ENCODE data around the gene CSTF2.
A peak's percentile ranks its signal among the peaks of the same experiment; 100 is the strongest.
"Not testable (repeated sequence)": the region's sequence is repeated elsewhere in the genome, so short reads cannot be mapped to it uniquely, and the experiment has no call there.

CSTF2 gene, protein sequence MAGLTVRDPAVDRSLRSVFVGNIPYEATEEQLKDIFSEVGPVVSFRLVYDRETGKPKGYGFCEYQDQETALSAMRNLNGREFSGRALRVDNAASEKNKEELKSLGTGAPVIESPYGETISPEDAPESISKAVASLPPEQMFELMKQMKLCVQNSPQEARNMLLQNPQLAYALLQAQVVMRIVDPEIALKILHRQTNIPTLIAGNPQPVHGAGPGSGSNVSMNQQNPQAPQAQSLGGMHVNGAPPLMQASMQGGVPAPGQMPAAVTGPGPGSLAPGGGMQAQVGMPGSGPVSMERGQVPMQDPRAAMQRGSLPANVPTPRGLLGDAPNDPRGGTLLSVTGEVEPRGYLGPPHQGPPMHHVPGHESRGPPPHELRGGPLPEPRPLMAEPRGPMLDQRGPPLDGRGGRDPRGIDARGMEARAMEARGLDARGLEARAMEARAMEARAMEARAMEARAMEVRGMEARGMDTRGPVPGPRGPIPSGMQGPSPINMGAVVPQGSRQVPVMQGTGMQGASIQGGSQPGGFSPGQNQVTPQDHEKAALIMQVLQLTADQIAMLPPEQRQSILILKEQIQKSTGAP

GRCh38 chrX:100819837-100820666 is at the start of gene CSTF2:
Gene CSTF2 (plus strand): TSS chrX:100820391. CDS start chrX:100820417, 26 bp downstream.
- peak; percentile 20 for DNase-seq

GRCh38 chrX:100796371-100796770 is 23.8 kb upstream of the CSTF2 start:
- not testable (repeated sequence) for DNase-seq

DNA sequence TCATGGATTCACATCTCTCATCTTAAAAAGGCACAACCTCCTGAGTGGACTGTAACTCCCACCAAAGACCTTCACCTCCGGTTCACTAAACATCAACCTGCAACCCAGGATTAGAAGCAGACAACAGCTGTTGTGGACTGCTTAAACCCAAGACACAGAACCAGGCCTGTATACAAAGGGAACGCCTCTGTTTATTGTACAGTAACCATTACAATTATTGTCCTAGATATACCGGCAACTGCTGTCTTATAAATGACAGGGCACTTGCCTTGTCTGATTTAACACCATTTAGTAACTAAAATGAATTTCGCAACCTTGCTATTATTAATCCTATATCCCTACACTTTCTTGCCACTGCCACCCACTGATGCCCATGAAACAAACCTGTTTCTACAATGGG is 22.8 kb upstream of the CSTF2 start:
- no peak for DNase-seq

DNA sequence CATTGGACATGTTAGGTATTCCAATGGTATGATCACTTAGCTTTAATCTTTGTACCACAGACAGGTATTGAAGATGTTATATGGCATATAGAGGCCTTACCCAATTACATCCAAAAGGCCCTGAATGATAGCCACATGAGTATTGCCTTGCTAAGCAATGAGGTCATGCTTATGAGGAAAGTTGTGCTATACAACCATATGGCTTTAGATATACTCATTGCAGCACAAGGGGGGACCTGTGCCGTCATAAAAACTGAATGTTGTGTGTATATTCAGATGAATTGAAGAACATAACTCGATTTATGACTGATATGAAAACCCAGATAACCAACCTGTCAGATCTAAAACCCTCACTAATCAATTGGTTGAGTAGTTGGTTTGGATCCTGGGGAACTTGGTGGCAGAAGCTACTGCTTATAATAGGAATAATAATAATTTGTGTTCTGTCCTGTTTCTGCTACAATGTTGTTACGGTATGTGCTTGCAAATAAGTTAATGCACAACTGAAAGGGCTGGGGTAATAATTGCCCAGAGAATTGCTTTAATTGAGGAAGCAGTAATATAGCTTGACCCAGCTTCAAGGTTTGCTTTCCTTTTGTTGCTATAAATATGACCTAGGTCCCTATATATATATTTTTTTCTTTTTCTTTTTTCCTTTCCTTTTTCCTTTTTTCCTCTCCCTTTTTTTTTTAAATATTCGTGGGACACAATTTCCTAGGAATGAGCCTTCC is 21.5 kb upstream of the CSTF2 start:
- no peak for DNase-seq

GRCh38 chrX:100802843-100803242 is 17.3 kb upstream of the CSTF2 start:
- DNase-seq, result no peak

- DNase-seq, result no peak
Measured at GRCh38 chrX:100804780-100805179, 15.4 kb upstream of the CSTF2 start.

DNA sequence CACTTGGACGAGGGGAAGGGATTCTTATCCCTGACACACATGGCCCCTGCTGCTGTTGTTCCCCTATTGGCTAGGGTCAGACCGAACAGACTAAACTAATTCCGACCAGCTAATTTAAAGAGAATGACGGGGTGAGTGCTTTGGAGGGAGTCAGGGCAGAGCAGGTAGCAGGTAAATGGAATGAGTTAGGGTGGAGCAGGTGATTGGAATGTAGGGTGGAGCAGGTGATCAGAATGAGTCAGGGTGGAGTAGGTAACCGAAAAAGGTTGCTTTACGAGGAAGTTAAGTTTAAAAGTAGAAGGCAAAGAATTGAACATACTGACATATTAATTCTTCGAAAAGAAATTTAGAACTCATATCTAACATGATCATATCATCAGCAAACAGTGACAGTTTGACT is 11.9 kb upstream of the CSTF2 start:
- not testable (repeated sequence) for DNase-seq

- DNase-seq, result no peak
Measured at GRCh38 chrX:100812216-100813158, 7.7 kb upstream of the CSTF2 start.

DNA sequence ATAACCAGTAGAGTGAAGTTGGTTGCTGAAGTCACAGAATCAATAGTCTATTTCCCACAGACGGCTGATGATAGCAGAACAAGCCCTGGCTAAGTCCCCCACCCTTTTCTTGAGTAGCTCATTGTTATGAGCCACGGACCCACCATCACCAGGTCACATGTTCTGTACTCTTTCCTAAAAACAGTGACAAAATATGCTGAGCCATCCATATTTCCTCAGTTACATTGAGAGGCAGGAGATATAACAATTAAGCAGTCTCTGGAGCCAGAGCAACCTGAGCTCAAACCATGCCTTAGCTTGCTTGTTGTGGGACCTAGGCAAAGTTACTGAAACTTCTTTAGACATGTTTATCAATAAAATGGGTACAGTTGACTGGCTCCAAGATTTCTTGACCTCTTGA is 2.9 kb upstream of the CSTF2 start:
- no peak for DNase-seq

GRCh38 chrX:100819534-100819836 is 706 bp upstream of the CSTF2 start:
- DNase-seq, result no peak

DNA sequence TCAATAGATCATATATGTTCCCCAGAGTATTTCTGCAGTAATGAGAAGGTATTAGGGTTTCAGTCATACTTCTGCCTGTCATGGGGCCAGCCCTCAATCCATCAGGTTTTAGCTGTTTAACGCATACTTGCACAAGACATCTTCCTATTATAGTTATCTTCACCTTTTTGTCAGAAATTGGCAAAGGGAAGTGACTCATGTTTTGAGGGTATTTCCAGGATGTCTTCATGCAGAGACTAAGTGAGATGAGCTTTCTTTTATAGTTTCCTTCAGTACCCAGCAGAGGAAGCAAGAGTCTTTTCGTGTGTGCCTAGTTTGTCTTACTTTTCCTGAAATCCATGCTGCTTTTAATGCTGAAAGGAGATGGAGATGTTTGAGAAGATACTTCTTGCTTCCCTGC is 9.5 kb downstream of the CSTF2 start:
- DNase-seq, result no peak

DNA sequence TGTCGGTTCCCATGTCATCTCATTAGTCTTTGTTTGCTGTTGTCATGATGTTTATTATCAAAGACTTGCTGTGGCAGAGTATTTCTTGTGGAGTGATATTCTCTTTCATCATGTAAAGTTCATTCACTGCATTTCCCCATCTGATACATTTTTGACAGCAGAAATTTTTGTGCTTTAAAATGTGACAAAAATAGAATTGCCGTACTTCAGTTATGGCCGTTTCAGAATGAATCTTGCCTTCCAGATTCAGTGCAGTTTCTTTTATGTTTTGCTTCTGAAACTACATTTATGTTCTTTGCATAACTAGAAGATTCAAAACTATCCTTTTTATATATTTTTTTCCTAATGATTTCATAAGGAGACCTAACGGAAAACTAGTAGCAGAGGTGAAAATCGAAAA is 10.0 kb downstream of the CSTF2 start:
- no peak for DNase-seq

- no peak for DNase-seq
Measured at GRCh38 chrX:100830547-100830946, 10.4 kb downstream of the CSTF2 start.

DNA sequence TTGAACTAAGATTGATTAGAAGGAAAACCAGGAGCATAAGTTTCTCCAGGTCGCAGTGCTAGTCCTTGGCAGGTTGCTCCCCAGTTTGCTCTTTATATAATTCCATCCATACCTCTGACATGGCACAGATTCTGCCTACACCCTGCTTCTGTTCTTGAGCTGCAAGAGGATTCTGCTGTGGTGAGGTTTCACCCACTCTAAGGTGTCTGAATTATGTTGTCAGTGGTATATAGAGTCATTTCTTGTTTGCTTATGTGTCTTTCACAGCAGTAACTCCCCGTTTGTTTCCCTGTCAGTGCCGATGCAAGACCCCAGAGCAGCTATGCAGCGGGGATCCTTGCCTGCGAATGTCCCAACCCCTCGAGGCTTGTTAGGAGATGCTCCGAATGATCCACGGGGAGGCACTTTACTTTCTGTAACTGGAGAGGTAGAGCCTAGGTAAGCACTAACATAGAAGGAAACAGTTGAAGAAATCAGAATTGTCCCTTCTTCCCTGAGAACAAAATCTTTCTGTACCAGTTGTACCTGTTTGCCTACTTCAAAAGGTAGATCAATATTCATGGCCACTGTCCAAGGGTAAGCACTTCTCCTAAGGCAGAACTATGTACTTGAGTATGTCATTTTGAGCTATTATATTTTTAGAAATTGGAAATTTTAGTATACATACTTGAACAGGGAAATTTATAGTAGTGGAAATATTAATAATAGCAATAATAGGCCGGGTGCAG is 11.2 kb downstream of the CSTF2 start:
- DNase-seq, result no peak

GRCh38 chrX:100850317-100850716 is 30.1 kb downstream of the CSTF2 start:
- DNase-seq, result no peak

GRCh38 chrX:100852810-100853209 is 32.6 kb downstream of the CSTF2 start:
- DNase-seq, result no peak

DNA sequence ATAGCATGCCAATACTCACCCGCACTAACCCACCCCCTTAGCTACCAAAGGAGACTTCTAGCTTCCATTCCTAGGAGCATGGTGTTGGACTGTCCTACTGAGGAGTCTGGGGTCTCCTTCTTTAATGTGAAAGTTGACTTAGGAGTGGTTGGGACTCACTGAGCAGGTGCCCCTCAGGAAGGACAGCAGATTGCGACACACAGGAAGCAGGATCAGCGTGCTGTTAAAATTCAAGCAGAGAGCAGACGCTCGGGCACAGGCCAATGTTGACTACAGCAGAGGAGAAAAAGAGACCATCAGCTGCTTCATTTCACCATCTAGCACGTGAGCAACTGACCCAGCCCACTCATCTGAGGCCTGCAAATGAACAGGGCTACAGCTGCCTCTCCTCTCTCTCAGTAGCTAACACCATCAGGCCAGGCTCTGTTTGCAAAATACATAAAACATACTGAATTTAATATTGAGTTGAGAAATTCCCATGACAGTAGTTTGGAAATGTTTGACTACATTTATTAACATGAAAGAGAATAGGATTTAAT is 43.2 kb downstream of the CSTF2 start:
- no peak for DNase-seq

DNA sequence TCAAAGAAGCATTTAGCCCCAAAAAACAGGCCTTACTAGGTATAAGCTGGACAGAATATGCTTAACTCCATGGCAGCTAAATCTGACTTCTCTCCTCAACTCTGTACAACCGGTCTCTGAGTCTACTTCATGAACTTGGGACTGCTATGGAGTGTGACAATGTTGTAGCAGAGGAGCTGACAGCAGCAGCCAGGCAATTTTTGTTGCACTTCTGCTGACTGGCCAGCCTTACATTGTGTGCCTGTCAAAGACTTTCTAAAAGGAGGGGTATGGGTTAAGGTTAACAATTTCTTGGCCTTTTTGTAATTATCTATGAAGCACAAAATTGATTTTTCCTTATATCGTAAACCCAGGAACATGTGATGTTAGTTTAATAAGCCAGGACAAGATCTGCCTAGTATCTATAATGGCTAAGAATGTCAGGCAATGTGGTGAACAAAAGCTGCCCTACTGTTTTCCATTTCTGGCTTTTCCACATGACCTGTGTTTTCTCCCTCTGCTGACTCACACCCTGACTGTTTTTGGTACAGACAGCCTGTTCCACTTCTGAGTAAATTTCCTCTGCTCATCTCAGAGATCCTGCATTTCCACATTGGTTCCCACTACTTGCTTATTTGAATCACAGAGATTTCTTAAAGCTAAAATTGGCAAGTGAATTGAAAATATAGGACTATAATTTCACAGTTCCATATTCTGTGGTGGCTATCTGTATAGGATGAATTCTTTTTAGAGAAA is 44.6 kb downstream of the CSTF2 start:
- no peak for DNase-seq

- DNase-seq, result no peak
Measured at GRCh38 chrX:100868273-100868672, 48.1 kb downstream of the CSTF2 start.

DNA sequence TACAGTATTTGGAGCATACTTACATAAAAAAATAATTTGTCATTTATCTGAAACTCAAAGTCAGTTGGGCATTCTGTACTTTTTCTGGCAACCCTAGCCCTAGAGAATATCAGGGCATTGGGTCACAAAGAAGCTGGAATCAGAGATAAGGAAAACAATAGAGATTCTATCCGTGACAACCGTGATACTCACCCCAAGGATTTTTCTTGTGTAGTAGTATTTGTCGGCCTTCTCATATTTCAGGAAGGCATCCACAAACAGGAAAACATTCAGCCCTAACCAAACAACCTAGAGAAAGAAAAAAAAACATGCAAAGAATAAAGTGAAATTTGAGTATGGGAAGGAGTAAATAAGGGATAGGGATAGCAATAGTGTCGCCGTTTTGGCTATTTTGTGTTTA is 50.3 kb downstream of the CSTF2 start:
- no peak for DNase-seq
